ENCODE results near the gene PRLR. TPM values are rescaled to one million over a fixed set of nuclear protein-coding genes. Genes with fewer than 3 reads are reported as not detected.

Gene PRLR
- total and polyA plus RNA-seq, 2 of the 13 experiments (the other 11 are each of a cell fraction or from before 2014, with no cell fraction given) = 12.2 to 13.3 TPM

- ATAC-seq (no peak), FAIRE-seq (no peak), DNase-seq (ENCODE audit: low spot score) (no peak)
- Histone ChIP-seq H2AFZ (ENCODE audit: low read length) (no peak overlapping the region), H3K36me3 (replicated peaks in 1 of 2; ENCODE audit: control insufficient read depth in 1 of 2, insufficient read depth in 2 of 2, low read length in 2 of 2) (no peaks in the 10 kb centered on the region), H3K9ac (ENCODE audit: insufficient read depth, low read depth, low read length) (no peak overlapping the region), H4K20me1 (ENCODE audit: insufficient read depth, low read length) (no peaks in the 10 kb centered on the region), H3K9me3 (ENCODE audit: low read length) (no peaks in the 10 kb centered on the region), H3K27ac (ENCODE audit: extremely low read length, insufficient read depth, low read length) (no peak overlapping the region), H3K4me3 (replicated peaks in 1 of 3; ENCODE audit: insufficient read depth in 1 of 3, low read depth in 2 of 3, low read length in 3 of 3) (no peak overlapping the region), H3K79me2 (ENCODE audit: insufficient read depth, low read length) (no peaks in the 10 kb centered on the region), H3K27me3 (ENCODE audit: control insufficient read depth in 1 of 2, insufficient read depth in 2 of 2, low read length in 2 of 2) (no peaks in the 10 kb centered on the region), H3K4me1 (ENCODE audit: insufficient read depth, low read length) (peaks cover 8% of the 10 kb centered on the region), H3K4me2 (ENCODE audit: low read depth, low read length) (no peak overlapping the region)
- in situ Hi-C loops (cut with HindIII; ENCODE audit: extremely low pct_ligation_motif_present, low pct_unique_long_range_greater_than_20kb) = no loop called here
- ChIA-PET CTCF (ENCODE audit: low intra/inter-chr PET ratio, low total read pairs) (no interaction called here), POLR2A (no interaction called here)
- BruUV-seq (replicated peaks) = no TSS peak
- intact Hi-C loops (cut with micrococcal nuclease; ENCODE audit: unreplicated experiment) = no loop called here
- 87% methylated on average over 4 of the region's 4 CpGs for WGBS (ENCODE audit: low lambda C conversion rate)
- TF ChIP-seq TEAD3 (CRISPR knock-in tag; optimal IDR thresholded peaks at IDR 0.05; ENCODE audit: borderline replicate concordance) = no peak
- TF ChIP-seq KLF11 (CRISPR knock-in tag; IDR thresholded peaks at IDR 0.05) = no peak
- TF ChIP-seq, protein P1, sequence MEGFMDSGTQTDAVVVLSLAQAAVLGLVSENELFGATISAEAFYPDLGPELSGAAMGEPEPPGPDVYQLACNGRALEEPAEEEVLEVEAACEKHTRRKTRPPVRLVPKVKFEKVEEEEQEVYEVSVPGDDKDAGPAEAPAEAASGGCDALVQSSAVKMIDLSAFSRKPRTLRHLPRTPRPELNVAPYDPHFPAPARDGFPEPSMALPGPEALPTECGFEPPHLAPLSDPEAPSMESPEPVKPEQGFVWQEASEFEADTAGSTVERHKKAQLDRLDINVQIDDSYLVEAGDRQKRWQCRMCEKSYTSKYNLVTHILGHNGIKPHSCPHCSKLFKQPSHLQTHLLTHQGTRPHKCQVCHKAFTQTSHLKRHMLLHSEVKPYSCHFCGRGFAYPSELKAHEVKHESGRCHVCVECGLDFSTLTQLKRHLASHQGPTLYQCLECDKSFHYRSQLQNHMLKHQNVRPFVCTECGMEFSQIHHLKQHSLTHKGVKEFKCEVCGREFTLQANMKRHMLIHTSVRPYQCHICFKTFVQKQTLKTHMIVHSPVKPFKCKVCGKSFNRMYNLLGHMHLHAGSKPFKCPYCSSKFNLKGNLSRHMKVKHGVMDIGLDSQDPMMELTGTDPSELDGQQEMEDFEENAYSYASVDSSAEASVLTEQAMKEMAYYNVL (CRISPR knock-in tag; IDR thresholded peaks at IDR 0.05; ENCODE audit: borderline replicate concordance) = no peak
- TF ChIP-seq CREB1 (IDR thresholded peaks at IDR 0.05) = no peak
- TF ChIP-seq CREB1 (CRISPR knock-in tag; IDR thresholded peaks at IDR 0.05) = no peak
- TF ChIP-seq IRF1 (CRISPR knock-in tag; IDR thresholded peaks at IDR 0.05; ENCODE audit: low read depth) = no peak
- TF ChIP-seq ZBTB8A (CRISPR knock-in tag; IDR thresholded peaks at IDR 0.05; ENCODE audit: borderline replicate concordance, low read depth) = no peak
Observed at GRCh38 chr5:35141739-35142138, 88.5 kb downstream of the PRLR start.
